NCI-H82 (cell line): Measurements from ENCODE around the gene SDCCAG8.
A peak's percentile ranks its signal among the peaks of the same experiment; 100 is the strongest.

Source experiments
- DNase-seq: peaks from one replicate; lab custom pipeline; 2025; lab: John Stamatoyannopoulos, UW

SDCCAG8 gene

DNA sequence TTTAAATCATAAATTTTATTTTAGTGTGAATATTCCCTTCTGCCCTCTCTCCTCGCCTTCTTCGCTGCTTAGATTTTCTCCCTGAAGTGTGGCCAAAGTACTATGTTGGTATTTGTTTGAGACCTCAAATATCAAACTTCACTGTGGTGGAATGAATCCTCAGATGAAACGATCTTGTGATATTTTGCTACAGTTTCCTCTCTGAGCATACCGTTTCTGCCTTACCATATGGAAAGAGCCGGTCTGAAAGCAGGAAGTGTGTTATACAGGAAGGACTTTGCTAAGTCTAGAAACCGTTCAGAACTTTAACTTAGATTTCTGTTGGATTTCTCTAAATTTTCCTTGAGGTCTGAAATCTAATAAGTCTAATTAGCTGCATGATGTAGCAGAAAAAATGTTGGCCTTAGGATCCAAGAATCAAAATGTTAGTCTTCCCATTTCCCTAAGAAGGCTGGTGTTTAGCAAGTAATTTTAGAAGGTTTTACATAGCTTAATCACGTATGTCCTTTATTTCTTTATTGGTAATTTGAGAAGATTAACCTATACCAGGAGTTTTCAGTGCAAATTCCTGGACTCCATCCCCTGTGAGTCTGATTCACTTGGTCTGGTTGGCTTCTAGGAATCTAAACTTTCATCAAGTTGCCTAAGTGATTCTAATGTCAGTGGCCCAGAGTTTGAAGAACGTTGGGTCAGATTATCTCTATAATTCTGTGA, 30.7 kb downstream of the SDCCAG8 start:
- DNase-seq: no peak

DNA sequence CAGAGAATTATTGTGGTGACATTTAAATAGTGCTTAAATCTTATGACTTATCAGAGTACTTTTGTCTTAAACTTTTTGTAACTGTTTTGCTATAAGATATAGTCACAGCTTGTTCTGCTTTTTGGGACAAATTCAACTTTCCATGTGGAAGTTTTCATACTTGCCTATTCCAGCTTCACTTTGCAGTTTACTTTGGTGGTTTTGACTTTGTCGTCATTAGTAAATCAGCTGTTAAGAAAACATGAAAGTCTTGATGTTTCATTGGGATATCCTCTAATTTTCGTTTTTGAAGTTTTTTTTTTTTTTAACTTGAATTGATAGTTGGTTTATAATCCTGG, 31.3 kb downstream of the SDCCAG8 start:
- no peak for DNase-seq

DNA sequence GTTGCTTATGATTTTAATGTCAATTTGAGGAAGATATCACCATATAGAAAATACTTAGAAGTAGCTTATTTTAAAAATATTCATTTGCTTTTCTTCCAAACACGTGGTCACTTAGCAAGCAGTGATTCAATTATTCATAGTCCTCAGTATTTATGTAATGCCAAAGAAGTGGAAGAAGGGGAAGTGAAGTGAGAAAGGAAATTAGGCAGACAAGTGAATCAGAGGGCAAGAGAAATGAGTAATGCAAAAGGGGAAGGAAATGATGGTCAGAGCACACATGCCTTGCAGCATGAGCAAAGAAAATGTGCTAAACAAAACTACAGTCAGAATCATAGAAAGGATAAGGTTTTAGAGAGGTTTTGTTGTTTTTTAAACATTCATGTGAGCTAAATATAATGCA, 31.8 kb downstream of the SDCCAG8 start:
- DNase-seq: no peak

DNA sequence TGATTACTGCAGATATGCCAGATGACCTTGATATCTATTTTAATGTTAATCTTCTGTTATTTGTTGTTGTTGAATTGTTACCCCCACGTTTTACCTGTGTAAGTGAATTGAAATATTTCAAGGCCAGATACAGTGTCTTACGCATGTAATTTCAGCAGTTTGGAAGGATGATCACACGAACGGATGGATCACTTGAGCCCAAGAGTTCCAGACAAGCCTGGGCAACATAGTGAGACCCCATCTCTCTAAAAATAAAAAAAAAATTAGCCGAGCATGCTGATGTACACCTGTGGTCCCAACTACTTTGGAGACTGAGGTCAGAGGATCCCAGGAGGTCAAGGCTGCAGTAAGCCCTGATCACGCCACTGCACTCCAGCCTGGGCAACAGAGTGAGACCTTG, 32.2 kb downstream of the SDCCAG8 start:
- DNase-seq: no peak

DNA sequence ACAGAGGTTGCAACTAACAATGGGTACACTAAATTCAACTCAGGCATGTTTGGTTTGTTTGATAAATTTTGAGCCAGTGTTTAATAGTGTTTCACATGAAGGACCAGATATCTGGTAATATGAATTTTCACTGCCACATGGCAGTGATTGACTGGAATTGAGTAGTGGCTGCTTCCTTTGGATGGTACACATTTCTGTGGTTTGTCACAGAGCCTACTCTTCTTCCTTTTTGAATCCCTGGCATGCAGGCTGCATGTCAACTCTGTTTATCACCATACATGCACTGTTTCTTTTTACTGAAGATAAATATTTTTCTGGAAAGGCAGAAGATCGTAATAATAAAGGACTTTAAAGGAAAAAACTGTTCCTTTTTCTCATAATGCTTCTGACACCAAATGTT, 35.5 kb downstream of the SDCCAG8 start:
- no peak for DNase-seq

DNA sequence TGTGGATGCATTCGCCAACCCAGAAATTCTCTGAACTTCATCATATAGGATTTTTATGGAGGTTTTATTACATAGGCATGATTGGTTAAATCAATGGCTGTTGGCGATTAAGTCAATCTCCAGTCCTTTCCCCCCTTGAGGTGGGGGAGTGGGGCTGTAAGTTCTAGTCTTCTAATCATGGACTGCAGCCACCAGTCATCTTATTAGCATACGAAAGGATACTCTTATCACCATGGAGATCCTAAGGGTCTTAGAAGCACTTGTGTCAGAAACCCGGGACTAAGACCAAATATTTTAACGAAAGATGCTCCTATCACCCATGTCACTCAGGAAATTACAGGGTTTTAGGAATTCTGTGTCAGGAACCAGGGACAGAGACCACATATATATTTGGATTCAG, 36.3 kb downstream of the SDCCAG8 start:
- no peak for DNase-seq

DNA sequence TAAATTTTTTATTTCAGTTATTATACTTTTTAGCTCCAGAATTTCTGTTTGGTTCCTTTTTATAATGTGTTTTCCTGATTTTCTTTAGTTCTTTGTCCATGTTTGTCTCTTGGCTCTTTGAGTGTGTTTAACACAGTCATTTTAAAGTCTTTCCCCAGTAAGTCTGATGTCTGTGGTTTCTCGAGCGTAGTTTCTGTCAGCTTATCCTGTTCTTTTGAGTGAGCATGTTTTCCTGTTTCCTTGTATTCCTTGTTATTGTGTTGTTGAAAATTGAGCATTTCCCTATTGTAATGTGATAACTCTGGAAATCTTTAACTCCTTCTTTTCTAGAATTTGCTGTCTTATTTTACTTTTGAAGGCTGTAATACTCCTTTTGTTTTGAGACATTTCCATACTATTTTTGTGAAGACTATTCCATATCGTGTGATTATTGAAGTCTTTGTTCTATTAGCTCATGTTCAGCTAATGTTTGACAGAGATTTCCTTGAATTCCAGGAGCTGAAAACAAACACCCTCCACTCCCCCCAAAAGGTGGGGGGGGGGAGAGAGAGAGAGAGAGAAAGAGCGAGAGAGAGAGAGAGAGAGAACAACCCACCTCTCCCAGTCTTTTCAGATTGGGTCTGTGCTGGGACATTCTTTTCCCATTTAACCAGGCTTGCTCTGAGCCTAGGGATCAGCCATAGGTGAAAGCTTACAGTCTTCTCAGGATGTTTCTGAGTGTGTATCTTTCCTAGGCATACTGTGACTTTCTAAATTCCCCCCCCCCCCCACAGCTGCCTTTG, 38.3 kb downstream of the SDCCAG8 start:
- no peak for DNase-seq

DNA sequence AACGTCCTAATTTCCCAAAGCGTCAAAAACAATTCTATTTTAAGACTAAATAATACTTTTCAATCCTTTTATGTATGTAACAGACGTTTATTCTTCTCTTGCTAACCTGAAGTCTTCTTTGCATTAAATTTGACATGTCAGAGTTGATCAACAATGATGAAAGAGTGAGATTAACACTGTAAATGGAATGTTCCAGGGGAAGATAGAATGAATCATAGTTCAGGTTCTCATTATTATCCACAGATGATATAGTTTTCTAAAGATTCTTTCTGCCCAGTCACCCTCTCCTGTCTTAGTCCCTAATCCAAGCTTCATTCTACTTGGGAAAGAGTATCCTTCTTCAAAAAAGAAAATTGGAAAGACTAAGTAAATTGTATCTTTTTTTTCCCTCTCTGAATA, 38.9 kb downstream of the SDCCAG8 start:
- DNase-seq: no peak

DNA sequence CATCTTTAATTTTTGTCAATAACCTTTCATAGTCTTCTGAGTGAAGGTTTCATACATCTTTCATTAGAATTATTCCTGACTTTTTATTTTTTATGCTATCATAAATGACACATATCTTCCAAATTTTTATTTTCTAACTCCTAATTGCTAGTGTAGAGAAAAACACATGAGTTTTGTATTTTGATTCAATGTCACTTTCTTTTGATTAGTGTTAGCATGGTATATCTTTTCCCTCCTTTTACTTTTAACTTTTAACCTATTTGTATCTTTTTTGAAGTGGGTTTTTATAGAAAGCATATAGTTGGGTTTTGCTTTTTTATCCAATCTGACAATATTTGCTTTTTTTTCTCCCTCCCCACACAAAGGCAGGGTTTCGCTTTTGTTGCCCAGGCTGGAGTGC, 43.2 kb downstream of the SDCCAG8 start:
- no peak for DNase-seq

DNA sequence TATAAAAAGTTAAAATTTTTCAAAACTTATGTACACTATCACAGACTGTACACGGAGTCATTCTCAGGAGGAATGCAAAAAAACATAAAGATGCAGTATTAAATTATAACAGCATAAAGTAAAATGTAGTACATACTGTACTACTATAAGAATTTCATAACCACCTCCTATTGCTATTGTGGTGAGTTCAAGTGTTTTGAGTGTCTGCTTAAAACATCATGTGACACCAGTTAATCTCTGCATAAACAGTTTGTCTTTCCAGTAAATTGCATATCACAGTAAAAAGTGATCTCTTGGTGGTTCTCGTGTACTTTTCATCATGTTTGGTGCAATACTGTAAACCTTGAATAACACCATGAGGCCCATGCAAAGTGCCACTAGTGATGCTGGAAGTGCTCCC, 45.2 kb downstream of the SDCCAG8 start:
- no peak for DNase-seq

DNA sequence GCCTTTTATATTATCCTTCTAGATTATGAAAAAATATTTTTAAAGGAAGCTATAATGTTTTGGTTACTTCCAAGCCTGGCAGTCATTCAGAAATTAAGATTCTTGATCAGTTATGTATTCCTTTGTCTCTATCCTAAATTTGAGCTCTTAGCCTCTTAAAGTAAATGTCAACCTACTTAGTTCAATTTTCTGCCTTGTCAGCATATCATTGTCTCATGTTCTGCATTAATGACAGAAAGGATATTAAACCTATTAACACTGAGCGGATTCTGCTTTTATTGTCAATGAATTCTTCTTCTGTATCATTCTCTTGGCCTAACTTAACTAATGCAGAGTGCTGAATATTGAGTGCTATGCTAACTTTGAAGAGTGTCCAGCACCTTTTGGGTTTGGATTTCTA, 56.0 kb downstream of the SDCCAG8 start:
- no peak for DNase-seq

DNA sequence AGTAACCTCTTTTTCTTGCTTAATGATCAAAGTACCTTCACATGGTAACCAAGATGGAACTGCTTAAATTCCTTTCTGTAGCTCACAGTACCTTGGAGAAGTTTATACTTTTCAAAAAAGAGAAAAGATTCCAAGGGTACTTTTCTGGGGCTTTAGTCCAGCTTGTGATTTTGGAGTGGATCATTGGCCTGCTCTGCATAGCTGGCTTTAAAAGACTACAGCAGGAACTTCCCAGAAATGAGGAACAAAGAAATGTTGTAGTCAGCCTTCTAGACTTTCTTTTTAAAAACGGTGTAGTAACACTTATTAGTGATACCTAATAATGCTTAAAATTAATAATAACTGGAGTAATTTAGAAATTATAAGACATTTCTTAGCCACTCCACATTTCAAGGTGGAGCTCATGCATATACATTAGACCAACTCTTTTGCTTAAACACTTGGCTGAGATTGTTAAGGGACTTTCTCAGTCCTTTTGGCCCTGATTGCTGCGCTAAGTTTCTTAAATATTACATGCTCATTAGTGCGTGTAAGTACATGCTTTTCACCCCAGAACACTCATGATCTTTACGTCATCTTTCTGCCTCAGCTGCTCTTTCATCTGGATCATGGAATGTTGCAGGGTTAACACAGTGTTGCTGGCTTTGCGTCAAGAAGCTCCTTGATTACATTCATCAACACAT, 57.3 kb downstream of the SDCCAG8 start:
- DNase-seq: no peak

DNA sequence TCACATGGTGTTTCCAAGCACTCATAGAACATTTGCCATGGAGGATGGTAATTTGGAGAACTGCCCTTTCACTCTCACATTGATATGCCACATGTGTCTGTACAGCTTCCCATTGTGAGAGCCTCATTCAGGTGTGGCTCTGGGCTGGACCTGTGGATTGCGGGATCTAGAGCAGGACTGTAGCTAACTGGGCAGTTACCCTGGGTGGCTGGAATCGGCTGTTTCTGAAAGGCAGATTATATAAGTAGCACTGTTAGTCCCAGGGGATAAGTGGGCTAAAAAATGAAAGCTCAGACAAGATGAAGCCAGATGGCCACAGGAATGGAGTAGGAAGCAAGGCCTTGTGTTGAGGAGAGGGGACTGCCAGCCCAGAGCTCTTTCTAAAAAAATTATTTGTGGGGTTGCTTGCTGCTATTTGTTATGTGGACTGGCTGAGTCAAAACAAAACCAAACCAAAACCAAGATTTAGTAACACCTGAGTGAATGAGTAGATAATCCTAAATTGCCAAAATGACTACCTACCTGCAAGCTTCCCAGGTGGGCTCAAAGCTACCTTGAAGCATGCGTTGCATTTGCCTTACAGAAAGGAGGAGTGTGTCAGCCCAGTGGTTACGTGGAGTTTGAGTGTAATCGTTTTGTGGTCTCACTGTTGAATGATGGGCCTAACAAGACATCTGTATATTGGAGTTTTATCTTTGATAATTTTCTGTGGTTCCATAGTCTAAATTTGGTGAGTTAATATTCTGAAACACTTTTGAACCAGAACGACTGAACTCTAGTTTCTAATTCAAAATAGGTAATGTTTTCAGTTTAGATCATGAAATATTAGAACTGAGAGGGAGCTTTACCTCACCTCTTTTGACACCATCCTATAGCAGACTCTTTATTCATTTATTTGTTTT, 58.0 kb downstream of the SDCCAG8 start:
- peak; percentile 73 for DNase-seq

DNA sequence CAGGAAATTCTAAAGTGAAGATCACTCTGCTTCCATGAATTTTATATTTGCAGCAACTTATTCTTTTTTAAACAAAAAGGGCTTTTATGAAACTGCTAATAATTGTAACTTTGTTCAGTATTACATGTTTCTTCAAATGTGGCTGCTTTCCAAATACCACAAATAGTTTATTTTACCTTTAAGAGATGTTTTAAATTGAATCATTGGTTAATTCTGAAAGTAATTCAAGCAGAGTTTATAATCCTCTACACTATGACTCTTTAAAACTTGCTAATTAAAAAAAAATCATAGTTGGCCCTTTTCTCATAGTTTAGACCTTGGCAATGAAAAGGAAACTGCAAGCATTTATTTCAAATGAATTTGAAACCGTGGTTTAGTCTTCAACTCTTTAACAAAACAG, 59.6 kb downstream of the SDCCAG8 start:
- DNase-seq: no peak

DNA sequence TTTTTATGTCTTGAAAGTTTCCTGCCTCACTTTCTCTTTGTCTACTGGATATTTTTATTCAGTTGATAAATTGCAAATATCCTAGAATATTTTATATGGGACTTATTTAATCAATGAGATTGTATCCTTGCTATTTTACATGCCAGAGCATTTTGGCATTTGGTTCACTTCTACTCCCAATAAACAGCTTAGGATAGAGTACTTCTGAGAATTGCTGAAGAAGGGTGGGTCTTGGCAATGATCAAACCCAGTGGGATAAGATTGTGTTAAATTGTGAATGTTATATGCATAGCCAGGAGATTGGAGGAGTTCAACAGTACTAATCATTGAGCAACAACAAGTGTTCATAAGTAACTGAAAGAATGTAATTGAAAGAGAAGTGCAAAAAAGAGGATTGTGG, 60.1 kb downstream of the SDCCAG8 start:
- no peak for DNase-seq

DNA sequence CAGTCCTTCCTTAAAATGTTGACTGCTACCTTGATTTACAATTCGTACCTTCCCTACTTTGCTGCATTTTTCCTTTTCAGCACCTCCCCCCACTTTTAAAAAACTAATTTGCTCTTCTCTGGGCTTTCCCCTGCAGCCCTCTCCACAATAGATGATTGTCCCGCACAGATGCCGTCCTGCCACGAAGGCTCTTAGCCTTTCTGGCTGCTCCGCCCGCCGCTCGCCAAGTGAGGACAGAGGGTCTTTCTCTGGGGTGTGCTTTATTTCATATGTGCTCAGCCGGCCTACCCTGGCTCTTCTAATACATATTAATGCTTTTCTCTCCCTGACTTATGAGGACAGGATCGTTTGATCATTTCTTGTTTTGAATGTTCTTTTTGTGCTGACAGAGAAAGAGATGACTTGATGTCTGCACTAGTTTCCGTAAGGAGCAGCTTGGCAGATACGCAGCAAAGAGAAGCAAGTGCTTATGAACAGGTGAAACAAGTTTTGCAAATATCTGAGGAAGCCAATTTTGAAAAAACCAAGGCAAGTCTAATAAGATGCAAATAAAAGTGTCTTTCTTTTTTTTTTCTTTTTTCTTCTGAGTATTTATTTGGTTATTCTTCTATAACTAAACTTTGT, 60.6 kb downstream of the SDCCAG8 start:
- DNase-seq: no peak

DNA sequence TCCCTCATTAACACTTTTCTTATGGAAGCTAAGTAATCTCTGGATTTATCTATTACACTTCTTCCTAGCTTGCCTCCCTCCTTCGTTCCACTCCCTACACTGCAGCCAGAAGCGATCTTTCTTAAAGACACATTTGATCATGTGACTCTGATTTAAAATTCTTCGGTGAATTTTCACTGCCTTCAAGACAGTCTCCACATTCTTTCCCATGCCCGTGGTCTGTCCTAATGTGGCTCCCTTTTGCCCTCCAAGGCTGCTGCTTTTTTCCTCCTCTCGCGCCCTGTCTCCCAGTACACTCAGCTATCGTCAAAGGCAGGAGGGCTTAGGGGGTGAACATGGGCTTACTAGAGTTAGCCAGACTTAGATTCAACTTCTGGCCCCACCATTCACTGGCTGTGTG, 64.4 kb downstream of the SDCCAG8 start:
- no peak for DNase-seq

DNA sequence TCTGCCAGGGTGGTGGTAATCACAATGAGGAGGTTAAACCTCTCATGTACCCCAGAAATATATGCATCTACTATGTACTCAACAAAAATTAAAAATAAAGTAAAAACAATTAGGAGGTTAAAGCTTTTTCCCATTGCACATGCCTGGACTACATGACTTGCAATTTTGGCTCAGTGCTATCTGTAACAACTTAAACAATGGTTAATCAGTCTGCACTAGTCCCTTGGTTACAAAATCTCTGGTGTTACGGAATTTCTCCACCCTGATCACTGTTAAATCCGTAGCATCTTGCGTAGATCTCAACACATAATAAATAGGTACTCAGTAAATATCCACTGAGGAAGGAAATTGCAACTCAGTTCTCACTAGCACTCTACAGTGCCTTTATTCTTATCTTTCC, 66.5 kb downstream of the SDCCAG8 start:
- DNase-seq: no peak

DNA sequence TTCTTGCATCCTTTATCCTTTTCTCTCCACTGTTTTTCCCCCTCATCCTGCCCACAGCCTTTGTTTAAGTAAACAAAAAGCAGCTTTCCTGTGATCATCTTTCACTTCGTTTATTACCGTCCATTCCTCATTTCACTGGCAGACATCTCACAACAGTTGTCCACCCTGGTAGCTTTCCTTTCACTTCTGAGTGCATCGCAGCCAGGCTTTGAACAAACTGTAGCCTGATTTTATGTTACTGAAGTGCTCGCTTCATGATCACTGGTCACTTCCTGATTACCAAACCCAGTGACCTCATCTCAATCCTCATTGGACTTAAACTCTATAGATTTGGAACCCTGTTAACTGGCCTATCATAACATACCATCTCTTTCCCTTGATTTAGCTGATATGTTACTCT, 67.7 kb downstream of the SDCCAG8 start:
- DNase-seq: no peak

DNA sequence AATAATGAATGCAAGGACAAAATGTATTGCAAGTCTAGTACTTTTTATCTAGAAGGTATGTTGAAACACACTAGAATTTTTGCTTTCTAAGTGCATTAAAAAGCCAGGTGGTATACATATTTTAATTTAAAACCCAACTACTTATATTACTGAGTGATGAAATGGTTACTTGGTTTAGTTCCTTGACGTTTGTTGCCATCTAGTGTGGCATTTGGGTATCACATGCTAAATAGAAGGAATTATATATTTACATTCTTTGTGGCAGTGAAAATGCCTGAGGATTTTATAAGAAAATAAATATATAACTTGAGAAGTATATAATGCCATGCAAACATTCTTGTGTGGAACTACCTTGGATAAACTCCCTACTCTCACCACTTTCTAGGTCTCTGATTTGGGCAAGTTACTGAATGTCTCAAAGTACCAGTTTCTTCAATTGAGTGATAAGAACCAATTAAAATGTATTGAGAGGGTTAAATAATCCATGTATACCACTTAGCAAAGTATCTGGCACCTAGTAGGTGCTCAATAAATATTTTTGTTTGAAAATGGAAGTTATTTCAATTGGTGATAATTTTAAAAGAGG, 69.6 kb downstream of the SDCCAG8 start:
- DNase-seq: peak; percentile 77

DNA sequence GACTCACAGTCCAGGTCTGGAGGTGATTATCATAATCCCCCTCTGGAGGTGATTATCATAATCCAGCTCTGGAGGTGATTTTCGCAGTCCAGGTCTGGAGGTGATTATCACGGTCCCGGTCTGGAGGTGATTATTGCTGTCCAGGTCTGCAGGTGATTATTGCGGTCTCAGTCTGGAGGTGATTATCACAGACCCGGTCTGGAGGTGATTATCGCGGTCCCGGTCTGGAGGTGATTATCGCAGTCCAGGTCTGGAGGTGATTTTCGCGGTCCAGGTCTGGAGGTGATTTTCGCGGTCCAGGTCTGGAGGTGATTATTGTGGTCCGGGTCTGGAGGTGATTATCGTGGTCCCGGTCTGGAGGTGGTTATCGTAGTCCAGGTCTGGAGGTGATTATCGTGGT, 76.6 kb downstream of the SDCCAG8 start:
- DNase-seq: no peak
